Hepatocyte (in vitro differentiated cells): Measurements from ENCODE around the gene WDFY4.

ENCODE experiments used
- CTCF ChIP-seq: fragments of 200-600 bp; sonication (generic); IDR thresholded peaks from 2 replicates; pipeline ENCODE4 v1.5.1; 2016; ENCODE audit warnings: antibody characterized with exemption, mild to moderate bottlenecking; ENCODE audit not compliant: poor library complexity
- EZH2 ChIP-seq: fragments of 200-600 bp; sonication (generic); IDR thresholded peaks from 2 replicates; pipeline ENCODE4 v1.6.1; 2016; ENCODE audit warnings: antibody characterized with exemption, mild to moderate bottlenecking, borderline replicate concordance

GRCh38 chr10:49029666-49030065 is 345.0 kb downstream of the WDFY4 start:
- TF ChIP-seq CTCF (no peak), EZH2 (no peak)
